GM23248 (cell line): ENCODE data around the gene ANKUB1.

Source experiments
- EZH2 ChIP-seq: fragments of 200-600 bp; sonication (generic); IDR thresholded peaks from 2 replicates; pipeline ENCODE4 v1.6.1; 2018; ENCODE audit warnings: antibody characterized with exemption, mild to moderate bottlenecking; ENCODE audit not compliant: insufficient read depth, poor library complexity, severe bottlenecking
- EZH2phosphoT487 ChIP-seq: fragments of 200-600 bp; sonication (generic); IDR thresholded peaks from 2 replicates; pipeline ENCODE4 v1.6.1; 2018; ENCODE audit warnings: antibody characterized with exemption, moderate library complexity, mild to moderate bottlenecking, low read depth; ENCODE audit not compliant: insufficient read depth

GRCh38 chr3:149828390-149828789, 36.0 kb upstream of the ANKUB1 start:
- no peak for TF ChIP-seq EZH2phosphoT487
- TF ChIP-seq EZH2: no peak
